Testis (tissue), 2 donors: ENCODE measurements around the gene RIC1.

ENCODE experiments used
- POLR2A ChIP-seq: fragments of 450-650 bp; IDR thresholded peaks from one replicate; pipeline ENCODE4 v1.6.1; 2017; ENCODE audit warnings: antibody characterized with exemption, mild to moderate bottlenecking, moderate library complexity
- TF ChIP-seq, protein P1 (sequence below), 3 experiments: fragments of 450-650 bp in 2 of 3; fragments of 200-600 bp in 1 of 3; sonication (generic) in 1 of 3; IDR thresholded peaks; one replicate each; pipeline ENCODE4 v1.5.1; 2016 to 2019; ENCODE audit warnings: antibody characterized with exemption in 3 of 3, mild to moderate bottlenecking in 2 of 3, moderate library complexity in 1 of 3

GRCh38 chr9:5786370-5787127 is 157.6 kb downstream of the RIC1 start:
- TF ChIP-seq, protein P1, sequence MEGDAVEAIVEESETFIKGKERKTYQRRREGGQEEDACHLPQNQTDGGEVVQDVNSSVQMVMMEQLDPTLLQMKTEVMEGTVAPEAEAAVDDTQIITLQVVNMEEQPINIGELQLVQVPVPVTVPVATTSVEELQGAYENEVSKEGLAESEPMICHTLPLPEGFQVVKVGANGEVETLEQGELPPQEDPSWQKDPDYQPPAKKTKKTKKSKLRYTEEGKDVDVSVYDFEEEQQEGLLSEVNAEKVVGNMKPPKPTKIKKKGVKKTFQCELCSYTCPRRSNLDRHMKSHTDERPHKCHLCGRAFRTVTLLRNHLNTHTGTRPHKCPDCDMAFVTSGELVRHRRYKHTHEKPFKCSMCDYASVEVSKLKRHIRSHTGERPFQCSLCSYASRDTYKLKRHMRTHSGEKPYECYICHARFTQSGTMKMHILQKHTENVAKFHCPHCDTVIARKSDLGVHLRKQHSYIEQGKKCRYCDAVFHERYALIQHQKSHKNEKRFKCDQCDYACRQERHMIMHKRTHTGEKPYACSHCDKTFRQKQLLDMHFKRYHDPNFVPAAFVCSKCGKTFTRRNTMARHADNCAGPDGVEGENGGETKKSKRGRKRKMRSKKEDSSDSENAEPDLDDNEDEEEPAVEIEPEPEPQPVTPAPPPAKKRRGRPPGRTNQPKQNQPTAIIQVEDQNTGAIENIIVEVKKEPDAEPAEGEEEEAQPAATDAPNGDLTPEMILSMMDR (IDR thresholded peaks at IDR 0.05), result no peak
- TF ChIP-seq POLR2A, result no peak
